8988T (cell line): ENCODE results near the gene SEMA5B.
A peak's percentile ranks its signal among the peaks of the same experiment; 100 is the strongest.

Experiments used
- DNase-seq: peaks from one replicate; pipeline ENCODE4 v3.0.0; 2011

SEMA5B gene

DNA sequence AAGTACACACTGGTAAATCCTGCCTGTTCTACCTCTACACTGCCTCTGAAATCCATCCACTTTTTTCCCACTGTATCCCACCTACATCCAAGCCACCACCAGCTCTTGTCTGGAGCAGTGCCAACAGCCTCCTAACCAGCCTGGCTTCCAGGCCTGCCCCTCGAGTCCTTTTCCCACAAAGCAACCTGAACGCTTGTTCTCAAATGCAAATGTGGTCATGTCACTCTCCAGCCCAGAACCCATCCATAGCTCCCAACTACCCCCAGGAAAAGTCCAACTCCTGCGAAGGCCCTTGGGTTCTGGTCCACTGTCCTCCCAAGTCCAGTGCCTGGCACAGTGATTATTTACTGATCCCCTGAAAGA, 83.8 kb downstream of the SEMA5B start:
- no peak for DNase-seq

DNA sequence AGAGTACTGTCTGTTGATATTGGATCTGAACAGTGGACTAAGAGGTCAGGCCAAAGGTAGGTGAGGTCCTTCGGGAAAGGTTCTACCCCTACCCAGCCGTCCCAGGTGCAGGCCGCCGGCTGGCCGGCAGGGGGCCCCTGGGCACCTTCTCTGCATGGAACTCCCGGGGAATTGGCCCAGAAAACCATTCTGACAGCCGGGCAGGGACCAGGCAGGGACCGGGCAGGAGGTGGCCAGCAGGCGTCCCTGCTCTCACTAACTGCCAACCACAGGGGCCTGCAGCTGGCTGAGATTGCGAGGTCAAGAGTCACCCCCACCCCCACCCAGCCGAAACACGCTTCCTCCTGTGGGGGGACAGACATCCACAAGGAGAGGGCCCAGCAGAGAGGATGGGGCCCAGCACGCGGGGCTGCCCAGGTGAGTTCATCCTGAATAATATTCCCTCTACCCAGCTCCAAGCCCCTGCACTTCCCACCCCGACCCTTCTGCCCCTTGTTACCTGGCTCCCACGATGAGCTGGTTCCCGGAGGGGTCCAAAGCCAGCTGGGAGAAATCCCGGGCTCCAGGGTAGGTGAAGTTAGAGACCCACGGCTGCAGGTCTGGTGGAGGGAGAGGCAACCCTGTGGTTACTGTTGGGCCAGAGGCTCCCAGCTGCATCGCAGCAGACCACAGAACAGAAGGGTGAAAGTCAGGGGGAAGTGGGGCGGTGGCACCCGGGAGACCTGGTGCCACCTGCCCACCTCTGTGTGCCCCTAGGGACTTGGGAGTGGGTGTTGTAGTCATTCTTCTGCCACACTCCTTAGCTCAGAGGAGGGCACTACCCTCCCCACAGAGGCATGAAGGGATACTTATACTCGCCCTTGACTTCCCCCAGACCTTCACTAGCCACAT, 84.4 kb downstream of the SEMA5B start:
- DNase-seq, result peak; percentile 93

DNA sequence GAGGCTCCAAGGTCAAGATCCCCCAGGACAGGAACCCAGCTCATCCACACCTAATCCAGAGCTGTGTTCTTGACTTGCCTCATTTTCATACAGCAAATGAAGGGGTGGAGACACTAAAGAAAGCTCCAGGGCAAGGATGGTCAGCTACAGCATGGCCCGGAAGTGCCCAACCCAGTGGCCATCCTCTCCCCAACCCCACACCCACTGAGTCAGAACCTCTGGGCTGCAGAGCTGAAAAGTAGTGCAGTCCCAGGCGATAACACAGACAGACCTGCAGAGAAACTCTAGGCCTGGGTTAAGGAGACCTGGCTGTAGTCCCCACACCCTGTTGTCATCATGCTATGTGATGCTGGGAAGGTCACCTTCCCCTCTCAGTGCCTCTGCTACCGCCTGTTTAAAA, 85.3 kb downstream of the SEMA5B start:
- no peak for DNase-seq

DNA sequence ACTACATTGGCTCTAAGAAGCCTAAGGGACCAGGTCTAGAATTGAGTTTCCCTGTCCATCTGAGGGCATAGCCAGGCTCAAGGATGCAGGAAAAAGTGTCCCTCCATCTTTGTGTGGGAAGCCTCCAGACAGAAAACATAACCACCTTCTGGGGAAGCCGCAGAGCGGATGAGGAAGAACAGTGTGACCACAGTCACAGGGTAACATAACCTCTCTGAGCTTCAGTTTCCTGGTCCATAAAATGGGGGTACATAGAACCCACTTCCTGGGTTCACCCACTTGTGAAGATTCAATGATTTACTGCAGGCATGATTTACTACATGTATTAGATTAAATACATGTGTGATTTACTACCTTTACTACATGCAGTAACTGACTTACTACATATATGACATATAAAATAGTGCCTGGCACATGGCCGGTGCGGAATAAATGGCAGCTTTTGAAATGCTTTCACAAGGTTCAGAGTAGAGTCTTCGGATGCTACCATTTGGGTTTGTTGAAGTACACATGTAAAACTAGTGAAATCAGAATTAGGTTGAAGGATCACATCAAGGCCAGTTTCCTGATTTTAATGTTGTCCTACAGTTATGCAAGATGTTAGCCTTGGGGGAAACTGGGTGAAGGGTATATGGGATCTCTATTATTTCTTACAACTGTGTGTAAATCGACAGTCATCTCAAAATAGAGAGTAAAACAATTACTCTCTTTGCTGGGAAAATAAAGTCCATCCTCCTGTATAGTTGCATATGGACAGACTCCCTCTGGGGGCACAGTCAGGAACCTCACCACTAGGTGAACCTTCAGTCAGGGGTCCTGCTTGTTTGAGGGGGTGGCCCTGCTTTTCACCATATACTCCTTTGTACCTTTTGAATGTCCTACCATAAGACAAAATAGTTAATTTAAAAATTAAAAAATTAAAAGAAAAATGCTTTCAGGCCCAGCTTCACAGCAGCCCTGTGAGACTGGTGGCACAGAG, 86.0 kb downstream of the SEMA5B start:
- no peak for DNase-seq

DNA sequence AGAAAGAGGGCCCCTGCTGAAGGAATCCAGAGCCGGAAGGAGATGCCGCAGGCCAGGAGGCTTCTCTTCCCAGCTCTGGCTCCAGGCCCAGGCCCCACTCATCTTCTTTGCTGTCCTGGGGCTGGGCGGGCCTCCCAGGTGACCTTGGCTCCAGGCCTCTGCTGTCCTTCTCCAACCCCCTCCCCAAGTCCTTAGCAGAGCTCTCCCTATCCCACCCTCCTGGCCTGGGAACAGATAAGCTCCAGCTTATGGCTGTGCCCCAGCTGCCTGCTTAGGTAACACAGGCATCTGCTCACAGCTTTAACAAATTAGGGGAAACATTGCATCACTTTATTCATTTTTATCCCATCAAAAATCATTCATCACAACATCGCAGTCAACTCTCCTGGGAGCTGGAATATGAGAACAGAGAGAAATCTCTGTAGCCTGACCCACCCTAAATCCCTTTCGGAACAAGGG, 86.9 kb downstream of the SEMA5B start:
- no peak for DNase-seq

DNA sequence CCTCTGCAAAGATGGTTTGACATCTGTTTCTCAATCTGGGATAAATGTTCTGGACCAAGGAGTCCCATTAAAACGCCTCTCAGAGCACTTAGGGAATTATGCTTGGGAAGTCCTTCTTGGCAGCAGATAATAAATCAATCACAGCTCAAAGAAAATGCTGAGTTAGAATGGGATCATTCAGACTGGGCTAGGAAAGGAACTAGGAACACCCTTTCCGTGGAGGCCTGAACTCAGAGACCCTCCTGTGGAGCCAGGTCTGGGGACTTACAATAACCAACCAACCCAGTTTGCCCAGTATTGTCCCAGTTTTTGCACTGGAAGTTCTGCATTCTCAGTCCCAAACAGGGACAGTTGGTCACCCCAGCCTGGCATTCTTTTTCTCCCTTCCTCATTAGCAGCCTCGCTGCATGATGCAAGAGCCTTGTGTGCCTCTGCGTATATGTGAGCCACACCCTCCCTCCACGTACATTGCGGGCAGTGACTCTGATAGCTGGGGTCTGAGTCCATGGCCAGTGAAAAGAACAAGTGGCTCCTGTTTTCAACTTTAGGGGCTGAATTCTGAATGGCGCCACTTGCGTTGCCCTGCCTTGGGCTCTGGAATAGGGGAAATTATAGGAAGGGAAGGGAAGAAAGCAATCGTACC, 88.7 kb downstream of the SEMA5B start:
- DNase-seq, result no peak

DNA sequence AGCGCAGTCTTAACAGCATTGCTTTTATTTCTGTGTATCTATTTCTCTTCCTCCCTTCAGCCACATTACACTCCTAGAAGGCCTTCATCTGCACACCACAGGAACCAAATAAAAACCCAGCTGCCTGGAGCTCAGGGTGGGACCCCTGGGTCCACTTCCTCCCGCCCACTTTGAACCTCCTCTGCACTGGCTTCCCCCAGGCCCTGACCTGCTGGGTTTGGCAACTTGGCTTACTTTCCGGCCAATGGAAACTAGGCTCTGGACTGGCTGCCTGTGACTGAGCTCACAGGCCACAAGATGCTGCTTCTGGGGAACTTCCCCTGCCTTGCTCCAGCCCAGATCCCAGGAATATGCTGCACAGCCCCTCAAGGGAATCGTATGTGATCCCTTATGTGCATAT, 89.8 kb downstream of the SEMA5B start:
- DNase-seq, result no peak

DNA sequence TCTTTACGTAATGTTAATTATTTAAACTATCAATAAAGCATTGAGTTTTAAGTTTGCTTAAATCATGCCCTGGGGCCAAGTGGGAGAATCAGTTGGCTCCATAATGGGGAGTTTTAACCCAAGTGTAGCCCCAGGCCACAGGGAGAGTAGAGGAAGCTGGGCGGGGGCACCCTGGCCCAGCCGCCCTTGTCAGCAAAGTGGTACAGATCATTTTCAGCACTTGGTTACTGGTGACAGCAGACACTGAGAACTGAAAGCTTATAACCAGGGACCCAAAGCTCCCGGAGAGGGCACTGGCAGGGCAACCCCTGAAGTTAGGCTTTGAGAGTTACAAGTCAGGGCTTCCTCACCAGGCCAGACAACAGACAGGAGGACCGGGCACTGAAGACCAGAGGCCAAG, 90.6 kb downstream of the SEMA5B start:
- no peak for DNase-seq

DNA sequence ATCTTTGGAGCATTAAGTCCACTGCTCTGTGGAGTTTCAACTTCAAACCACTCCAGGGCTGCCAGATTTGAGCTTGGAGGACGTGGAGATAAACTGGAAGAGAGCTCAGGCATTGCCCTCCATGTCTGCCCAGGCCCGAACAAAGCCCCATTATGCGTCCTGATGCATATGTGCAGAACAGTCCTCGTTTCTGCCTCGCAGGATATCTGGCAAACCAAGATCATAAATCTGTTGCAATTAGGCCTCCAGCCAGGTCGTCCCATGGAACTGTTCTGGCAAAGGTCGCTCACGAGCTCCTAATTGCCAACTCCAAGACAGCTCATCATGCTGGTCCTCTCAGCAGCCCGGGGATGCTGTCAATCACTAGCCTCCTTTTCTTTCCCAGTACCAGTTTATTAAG, 91.2 kb downstream of the SEMA5B start:
- DNase-seq, result no peak

DNA sequence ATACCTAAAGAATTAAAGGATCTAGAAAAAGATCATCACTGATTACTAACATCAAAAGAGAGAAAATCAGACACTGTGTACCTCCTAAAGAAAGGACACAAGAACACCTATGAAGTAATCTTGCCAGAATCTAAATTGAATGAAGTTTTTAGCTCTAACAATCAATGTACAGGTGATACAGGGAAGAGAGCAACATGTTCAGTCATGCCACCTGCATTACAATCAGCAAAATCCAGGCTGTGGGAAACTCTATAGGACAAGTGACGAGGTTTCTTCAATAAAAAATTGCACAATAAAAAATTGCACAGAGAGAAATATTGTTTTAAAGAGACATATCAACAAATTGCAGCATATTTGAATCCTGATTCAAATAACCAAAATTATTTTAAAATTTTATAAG, 93.3 kb downstream of the SEMA5B start:
- no peak for DNase-seq

DNA sequence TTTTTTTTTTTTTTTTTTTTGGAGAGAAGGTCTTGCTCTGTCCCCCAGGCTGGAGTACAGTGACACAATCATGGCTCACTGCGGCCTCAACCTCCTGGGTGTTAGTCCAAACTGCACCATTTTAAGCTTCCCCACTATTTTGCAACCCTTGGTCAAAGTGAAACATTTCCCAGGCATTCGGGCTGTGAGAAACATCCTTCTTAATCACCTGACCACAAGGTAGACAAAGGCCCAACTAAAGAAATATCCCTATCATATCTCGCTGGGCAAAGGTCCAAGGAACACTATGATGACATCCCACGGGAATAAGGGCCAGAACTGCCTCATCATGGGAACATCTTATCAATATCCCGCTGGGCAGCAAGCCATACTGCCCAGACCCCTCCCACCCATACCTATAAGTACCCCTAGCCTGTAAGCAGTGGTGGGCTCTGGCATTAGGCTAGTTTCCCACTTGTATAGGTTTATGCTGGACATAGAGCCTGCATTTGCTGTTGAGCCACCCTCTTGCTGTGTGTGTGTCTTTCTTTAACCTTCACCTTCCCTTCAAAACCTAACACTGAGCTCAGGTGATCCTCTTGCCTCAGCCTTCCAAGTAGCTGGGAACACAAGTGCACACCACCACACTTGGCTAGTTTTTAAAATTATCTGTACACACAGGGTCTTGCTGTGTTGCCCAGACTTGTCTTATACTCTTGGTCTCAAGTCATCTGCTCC, 95.2 kb downstream of the SEMA5B start:
- no peak for DNase-seq

DNA sequence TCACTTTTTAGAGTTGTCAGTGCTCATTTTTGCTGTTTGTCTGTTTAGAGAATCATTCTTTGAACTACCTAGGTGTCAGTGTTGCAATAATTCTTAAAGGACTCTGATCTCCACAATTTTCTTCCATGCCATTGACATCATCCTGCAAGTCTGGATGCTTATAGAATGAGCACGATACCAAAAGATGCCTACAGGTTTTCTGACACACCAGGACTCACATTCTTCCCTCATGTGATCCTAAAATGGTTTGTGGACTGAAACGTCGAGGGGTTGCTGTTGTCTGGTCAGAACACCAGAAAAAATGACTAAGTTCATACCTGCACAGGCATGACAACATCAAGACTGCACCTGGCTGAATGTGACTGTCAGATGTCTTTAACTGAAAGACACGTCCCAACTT, 95.9 kb downstream of the SEMA5B start:
- no peak for DNase-seq

DNA sequence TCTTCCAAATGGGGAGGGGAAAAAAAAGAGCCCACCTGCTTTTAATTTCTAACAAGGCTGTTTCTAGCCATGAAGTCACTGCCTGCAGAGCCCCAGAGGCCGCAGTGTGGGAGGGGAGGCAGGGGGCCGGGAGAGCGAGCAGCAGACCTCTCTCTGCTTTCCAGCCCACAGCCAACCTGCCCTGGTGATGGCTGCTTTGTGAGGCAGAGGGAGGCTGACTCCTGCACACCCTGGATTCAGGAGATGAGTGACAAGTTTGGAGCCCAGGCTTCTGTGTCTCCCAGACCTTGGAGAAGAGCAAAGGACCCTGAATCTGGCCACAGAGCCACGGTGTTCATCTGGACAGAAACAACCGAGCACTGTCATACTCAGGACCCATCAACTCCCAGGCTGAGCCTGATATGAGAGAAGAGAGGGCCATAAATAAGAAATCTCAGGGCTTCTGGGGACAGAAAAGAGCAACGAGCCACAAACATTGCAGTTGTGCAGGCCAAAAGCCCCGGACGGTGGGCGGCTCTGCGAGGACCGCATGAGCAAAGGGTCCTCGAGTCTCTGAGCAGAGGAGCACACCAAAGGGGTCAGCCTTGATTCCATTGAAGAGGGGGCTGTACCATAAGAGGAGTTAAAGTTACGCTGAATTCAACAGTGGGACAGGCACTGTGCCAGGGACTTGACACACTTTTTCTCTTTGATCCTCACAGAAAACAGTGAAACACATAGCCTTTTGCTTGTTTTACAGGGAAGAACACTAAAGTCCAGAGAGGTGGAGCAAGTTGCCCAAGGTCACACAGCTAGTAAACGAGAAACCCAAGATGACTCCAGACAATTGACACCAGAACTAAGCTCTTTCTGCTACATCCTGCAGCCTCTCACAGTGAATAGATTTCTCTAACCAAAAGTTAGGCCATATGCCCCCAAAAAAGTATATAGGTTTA, 97.2 kb downstream of the SEMA5B start:
- DNase-seq, result no peak

DNA sequence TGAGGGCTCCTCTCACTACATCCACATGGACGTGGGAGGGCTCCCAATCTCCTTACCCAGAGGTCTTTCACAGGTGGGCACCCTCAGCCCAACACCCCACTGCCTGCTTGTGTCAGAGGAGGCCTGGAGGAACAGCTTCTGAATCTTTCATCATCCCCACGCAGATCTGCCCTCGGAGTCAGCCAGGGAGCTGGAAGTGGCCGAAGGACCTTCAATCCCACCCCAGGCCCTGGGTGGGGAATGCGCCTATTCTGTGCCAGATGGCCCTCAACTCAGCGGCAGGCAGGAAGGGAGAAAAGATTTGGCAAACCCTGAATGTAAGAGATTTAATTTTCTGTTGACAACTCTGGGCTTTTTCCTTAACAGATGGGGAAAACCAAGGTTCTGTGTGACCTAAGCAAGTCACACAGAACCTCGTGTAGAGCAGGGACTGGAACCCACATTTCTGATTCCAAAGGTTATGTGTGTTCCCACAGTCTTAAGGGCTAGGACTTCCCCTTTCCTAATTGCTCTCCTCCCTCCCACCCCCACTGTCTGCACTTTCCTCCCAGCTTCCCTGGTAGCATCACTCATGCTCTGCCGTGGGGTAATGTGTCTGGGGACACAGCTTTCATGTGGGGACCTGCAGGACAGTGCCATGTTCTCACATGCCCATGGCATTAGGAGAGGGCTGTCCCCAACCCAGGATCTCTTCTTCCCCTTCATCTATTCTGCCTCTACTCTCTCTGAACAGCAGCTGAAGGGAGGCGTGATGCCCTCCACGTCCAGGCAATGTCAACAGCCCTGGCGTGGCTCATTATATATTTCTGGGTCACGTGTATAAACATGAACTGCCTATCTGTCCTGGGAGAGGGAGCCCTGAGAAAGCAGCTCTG, 98.1 kb downstream of the SEMA5B start:
- no peak for DNase-seq

DNA sequence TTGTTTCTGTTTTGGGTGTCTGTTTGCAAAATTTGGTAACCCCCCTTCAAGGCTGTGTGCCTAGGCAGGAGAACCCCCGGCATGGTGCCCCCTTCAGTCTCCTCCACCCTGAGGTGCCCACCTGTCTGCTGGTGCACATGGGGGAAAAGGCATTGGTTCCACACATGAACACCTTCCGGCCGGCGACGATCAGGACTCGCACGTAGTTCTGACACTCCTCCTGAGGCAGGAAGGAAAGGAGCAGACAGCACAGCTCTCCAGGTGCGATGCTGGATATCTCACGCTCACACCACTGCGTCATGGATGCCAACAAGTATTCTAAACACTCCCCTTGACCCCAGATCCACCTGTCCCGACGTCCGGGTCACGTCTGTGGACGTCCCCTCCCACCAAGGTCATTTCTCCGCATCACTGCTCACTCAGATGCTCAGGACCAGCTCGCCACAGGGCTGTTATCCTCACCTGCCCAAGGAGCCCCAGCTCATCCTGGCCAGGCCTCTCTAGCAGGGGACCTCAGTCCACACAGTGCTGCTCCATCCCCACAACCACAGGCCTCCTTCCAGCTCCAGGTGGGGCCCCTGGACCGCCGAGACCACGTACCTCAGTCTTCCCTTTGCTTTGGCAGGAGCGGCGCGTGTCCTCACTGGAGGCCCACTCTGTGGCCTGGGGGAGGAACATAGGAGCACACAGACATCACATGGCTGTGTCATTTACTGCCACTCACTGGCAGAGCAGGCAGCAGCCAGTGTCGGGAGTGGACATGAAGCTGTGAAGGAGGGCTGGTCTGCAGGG, 99.0 kb downstream of the SEMA5B start:
- DNase-seq, result no peak

DNA sequence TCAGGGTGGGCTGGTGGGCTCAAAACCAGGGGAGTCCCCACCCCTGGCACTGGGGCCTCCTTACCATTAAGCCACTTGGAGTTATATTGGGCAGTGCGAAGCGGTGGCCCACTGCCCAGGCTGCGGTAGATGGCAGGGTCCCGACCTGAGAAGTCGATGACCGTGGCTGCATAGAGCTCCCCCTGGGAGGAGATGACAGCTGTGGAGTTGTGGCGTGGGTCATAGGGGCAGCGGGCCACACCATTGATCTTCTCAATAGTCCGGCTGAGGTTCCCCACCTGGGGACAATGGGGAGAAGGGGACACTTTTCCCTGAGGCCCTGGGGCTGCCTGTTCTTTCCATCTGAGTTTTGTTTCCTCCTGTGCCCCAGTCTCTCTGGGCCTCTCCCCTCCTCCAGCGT, 99.8 kb downstream of the SEMA5B start:
- no peak for DNase-seq

DNA sequence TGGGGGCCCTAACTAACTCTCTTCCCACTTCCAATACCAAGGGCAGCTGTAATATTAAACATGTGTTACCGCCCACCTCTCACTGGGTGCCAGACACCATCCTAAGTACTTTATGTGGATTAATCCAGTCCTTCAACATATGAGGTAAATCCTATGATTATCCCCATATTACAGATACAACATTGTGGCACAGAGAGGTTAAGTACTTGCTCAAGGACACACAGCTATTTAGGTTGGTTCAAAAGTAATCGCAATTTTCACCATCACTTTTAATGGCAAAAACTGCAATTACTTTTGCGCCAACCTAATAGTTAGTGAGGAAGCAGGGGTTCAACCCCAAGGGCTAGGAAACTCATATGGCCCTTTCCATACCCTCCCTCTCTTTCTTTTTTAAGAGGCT, 100.8 kb downstream of the SEMA5B start:
- DNase-seq, result no peak

DNA sequence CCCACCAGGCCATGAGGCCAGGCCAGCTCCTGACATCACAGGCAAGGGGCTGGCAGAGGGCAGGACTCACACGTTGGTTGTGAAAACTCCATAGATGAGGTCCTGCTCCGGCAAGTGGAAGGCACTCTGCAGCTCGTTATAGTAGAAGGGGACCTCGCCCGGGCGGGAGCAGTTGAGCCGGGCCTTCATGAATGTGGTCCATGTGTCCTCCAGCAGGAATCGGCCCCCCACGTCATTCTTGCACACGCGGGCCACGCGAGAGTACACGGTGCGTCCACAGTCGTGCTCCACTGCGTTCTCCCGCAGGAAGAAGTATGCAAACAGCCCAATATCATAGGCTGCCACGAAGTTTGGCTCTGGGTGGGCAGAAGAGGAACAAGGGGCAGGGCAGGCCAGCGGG, 101.2 kb downstream of the SEMA5B start:
- DNase-seq, result no peak

DNA sequence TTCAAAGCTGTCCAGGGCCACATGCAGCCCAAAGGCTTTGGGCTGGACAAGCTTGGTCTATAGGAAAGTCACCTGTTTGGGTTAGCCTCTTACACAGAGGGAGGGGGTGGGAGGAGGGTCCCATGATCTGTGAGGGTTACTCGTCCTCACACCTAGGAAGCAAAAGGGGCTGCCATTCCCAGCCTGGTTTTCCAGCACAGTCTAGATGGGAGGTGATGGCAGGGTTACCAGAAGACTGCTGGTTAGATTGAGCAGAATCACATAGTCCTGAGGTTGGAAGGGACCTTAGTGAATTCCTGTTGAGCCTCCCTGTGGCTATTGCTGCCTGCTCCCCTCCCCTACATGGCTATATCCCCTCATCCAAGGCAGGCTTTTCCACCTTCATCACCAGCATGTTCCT, 101.8 kb downstream of the SEMA5B start:
- DNase-seq, result no peak

DNA sequence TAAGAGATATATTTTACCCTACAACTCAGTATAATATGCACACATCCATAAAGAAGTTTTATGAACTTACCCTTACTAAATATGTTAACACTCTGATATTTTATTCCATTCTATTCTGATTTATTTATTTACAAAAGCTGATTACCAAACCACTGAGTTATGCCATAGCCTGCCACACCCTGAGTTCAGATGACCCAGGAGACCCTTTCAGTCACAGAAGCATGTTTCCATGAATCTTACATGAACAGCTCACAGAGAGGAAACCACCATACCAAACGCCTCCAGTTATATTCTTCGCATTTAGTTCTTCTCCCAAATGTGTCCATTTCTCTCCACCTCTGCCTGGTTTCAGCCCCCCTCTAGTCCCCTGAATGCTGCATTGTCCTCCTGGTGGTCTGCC, 103.5 kb downstream of the SEMA5B start:
- DNase-seq, result no peak
